ENCODE measurements around the gene TNPO1.

GRCh38 chr5:72937517-72938061 lies 121.1 kb downstream of the TNPO1 start:
- TF ChIP-seq POLR2AphosphoS5 (IDR thresholded peaks at IDR 0.05; ENCODE audit: low read depth, low read length) (no peak), POLR2A (IDR thresholded peaks at IDR 0.05; ENCODE audit: low read depth, low read length) (no peak)

Measured in GM12892 (cell line).